A204.1 (cell line): ENCODE measurements around the gene SH3RF3.

Experiments
- FAIRE-seq: peaks from 2 replicates; lab custom pipeline; 2012; peaks lifted over from hg19 to GRCh38; lab: Jason Lieb, UNC

Gene SH3RF3

DNA sequence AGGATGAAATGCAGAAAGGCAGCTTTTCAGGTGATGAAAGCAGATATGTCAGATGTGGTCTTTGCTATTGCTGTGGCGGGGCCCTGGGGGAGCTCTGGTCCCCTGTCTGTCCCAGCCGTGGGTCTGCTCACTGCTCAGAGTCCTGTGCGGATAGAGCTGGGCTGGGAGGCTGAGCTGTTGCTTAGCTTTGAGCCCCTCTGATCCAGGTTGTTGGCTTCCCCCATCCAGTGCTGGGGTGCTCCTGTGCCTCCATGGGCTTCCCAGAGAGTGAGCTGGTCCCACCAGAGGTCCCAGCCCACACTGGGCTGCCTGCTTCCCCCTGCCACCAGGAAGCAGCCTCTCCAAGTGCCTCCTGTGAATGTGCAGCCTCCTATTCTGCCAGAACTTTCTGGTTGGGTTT is 55.4 kb downstream of the SH3RF3 start:
- no peak for FAIRE-seq

DNA sequence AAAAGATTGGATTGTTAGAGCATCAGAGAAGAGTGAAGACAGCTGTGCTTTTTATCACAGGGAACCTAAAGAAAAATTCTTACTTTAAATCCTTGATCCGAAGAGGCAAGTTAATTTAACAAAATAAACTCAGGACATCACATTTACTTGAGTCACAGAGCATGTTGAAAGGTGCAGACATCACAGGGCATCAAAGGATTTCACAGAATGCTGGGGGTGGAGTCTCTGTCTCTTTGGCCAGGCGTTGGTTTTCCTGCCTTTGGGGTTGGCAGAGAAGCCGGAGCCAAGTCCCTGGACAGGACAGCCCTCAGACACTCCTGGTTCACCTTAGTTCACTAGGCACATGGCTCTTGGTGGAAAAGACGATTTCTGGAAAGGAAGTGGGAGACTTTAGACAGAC is 56.3 kb downstream of the SH3RF3 start:
- FAIRE-seq: no peak

DNA sequence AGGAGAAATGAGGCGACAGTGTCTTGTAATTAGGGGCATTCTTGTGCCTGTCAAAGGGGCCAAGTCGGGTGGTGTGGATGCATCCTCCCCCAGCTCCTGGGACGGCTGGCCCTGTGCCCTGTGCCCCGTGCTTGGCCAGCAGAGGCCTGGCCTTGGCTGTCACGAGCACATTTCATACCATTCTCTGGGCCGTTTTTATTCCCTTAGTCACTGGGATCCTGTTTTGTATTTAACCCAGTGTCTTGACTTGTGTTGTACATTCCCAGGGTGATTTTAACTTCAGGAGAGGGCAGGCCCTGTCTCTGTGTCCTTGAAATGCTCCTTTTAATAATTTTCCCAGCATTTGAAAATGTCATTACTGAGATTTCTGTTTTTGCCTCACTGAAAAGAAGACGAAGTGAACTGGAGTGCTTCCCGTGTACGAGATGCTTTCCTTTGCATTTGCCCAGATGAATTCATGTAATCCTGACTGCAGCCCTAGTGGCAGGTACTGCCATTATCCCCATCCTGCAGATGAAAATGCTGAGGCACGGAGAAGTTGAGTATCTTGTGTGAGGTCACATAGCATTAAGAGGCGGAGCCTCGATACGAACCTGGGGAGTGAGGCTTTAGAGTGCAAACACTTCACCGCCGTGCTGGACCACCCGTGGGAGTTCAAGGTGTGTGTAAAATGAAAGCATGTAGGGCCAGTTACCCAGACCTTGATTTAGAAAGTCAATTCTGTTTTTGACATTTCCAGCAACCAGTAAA is 57.0 kb downstream of the SH3RF3 start:
- FAIRE-seq: no peak

DNA sequence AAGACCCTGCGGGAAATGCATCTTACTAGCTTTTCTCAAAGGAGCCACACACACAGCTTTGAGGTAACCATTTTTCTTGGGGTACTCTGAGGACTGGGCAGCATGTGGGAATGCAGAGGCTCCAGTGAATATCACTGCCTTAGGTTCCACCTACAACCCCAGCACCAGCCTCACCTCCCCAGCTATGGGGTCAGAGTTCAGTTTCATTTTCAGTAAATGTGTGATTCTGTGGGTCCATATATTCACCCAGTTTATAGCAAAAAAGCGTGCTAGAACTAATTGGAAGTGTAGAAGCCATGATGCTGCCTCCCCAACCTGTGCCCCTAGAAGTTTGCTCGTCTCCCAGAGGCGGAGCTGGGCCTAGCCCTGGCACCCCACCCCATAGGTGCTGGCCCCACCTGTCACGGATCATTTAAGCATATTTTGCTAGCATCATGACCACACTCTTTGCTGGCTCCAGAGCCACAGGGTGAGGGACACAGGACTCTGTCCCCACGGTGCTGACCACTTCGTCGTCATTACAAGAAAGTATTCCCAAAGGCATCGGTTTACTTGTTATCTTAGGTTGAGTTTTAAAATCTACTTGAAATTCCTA is 57.7 kb downstream of the SH3RF3 start:
- no peak for FAIRE-seq

DNA sequence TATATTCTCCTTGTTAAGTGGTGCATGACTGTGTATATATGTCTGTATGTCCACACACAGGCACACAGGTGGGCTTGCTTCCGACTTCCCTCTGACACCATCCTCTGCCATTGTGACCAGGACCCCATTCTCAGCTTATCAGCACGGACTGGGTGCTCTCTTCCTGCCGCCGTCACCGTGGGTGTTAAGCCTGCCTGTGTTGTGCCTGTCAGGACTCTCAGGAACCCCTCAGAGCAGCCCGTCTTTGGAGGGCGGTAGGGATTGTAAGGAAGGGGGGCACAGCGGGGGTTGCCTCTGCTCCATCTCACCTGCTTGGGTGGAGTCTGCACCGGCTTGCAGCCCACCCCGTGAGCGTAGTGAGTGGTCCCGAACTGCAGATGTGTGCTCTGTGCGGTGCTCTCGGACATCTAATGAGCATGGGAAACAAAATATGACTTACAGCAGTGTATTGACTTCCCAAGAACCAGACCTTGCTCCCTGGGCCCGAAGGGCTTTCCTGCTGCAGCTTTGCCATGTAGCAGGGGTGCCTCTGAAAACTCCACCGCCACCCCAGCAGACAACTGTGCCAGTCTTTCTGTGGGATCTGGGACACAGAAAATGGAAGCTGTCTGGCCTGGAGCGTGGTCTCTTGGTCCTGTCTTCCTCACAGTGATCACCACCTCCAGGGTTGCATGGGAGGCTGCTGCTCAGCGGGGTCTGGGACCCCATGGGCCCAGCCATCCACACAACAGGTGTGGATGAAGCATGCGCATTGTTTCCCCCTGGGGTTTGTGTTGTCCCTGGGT is 58.9 kb downstream of the SH3RF3 start:
- no peak for FAIRE-seq

DNA sequence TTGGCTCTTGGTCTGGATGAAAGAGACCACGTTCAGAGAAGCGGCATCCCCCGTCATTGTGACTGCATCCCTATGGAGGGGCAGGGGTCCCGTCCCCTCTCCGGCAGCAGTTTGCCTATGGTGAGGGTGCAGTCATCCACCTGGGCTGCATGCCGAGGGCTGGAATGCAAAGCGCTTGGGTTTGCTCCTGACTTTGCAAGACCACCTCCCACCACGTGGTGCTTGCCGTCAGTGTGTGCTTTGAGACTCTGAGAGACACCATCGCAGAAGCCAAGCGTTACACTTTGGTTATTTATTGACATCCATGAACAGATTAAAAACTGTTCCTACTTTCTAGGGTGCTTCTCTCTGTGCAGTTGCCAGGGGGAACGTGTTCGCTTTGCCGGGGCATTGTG is 59.5 kb downstream of the SH3RF3 start:
- no peak for FAIRE-seq

DNA sequence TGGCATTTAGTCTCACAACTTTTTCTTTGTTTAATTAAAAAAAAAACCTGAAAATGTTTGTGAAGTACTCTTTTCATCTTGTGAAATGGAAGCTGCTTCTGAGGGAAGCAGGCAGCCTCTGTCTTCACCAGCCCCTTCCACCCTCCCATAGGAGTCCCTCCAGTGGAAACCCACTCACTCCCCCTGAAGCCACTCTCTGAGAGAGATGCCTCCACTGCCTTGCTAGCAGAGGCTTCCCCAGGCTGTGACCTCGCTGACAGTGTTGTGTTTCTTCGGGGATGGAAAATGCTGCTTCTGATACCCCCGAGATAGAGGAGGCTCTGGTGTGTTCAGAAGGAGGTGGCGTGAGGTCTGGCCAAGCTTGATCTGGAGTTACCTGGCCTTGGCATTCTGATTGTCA is 59.9 kb downstream of the SH3RF3 start:
- FAIRE-seq: no peak

DNA sequence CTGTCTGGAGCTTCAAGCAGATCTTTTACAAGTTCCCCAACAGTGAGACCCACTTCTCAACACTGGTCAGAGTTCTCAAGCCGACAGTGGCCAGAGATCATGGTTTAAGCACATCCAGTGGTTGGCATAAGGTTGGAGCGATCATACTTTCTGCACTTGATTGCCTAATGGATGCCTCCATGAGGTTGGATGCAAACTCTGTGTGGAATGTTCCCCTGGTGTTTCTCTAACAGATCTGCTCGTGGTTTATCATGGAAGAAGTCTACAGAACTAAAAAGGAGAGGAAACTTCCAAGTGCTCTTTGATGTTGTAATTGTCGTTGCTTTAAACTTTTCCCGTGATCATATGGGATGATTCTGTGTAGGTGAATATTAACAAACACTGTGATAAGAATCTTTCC is 60.7 kb downstream of the SH3RF3 start:
- FAIRE-seq: no peak

DNA sequence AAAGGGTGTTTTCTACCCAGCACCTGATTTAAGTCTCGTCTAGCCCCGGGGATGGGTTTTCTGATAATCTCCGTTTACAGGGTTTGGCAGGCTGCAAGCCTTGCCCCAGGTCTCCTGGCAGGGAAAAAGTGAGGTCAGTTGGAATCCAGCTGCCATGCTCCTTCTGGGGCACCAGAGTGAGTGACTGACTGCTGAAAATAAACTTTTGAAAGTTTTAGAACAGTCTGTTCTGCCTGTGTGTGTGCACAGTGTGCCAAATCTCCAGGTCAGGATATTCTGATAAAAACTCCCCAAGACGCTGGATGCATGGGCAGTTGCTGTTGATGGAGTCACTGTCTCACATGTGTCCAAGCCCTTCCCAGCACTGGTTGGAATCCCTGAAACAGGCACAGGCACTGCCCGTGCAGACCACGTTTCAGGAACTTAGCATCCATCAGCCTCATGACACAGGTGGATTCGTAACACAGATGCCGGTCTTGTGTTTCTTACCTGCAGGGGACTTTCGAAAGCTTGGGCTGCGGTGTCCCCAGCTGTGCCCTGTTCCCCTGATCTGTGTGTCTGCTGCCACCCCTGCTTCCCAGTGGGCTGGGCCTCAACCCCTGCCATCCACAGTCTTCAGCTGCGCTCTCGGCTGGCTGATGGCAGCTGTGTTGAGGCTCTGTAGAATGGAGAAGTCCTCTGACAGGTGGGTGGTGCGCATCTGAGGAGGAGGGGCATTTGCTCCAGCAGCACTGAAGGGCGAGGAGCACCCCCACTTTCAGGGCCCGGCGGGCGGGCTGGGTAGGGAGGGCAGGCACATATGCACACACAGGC is 65.0 kb downstream of the SH3RF3 start:
- no peak for FAIRE-seq

DNA sequence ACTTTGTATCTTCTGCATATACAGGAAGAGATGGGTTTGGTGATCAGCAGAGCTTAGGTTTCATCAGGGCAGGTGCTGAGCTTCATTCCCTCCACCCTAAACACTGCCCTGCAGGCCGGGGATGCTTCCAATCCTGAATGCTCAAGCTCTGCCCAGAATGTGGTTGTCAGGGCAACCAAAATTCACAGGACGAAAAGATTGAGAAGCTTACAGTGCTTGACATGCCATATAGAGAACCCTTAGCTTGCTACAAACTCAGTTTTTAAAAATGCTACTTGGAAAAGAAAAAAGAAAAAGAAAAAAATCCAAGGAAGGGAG is 65.6 kb downstream of the SH3RF3 start:
- FAIRE-seq: no peak

DNA sequence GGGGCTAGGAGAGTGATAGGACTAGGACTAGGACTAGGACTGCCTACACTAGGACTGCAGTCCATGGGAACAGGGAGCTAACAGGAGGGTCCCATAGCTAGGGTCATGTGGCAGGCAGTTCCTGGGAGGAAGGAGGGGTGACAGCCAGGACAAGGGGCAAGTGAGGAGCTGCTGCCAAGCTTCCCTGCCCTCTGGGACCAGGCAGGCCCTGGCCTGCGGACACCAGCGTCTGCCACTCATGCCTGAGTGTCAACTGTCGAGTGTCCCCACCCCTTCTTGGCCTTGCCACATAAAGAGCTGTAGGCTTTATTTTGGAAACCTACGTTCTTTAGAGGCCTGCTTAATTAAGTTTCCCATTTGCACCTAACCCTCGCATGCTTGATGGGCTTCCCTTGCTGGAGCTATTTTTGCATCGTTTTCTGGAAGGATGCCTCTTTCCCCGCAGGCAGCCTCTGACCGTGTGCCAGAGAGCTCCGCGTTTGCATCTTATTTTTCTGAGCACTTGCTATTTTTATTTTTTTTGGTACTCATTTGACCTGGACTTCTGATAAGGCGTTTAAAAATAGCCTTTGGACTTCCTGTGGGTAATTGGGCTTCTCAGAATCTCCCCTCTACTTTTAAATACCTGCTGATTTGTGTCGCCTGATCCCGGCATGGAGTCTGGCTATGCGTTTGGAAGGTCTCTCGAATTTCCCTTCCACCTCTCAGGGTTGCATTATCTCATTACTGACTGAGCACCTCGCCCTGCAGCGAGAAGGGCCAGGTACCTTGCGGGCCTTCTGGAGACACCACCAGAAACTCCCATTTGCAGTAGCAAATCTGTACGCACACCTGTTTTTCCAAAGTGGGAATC is 66.4 kb downstream of the SH3RF3 start:
- no peak for FAIRE-seq

DNA sequence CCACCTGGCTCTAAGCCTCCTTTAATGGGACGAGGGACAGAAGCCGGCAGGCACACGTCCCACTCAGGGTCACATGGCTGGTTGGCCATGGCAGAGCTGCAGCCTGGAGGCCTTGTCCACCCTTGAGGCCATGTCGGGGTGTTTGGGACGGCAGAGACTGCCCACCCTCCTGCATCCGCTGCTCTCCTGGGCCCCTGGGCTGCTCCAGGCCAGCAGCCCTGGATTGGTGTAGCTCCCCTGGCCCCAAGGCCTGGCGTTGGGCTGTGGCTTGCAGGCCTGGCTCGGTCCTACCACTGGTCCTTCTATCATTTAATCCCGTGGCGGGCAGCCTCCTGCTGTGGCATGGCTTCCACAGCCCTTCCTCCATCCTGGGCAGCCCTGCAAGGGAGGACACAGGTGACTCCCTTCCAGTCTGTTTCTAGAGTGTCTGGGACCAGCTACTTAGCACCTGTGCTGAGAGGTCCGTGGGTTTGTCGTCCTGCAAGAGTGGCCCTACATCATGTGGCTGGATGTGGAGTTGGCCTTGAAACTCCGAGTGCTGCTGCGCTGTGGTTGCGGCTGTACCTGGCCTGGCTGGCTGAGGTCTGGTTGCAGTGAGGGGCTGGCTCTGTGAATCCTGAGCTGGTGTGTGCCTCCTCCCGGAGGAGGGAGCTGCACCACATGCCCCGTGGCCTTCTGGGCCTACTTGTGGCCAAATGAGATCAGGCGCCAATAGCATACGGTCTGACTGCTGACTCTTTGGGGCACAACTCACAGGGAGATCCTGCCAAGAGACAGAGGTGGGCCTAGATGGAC is 67.3 kb downstream of the SH3RF3 start:
- FAIRE-seq: no peak

DNA sequence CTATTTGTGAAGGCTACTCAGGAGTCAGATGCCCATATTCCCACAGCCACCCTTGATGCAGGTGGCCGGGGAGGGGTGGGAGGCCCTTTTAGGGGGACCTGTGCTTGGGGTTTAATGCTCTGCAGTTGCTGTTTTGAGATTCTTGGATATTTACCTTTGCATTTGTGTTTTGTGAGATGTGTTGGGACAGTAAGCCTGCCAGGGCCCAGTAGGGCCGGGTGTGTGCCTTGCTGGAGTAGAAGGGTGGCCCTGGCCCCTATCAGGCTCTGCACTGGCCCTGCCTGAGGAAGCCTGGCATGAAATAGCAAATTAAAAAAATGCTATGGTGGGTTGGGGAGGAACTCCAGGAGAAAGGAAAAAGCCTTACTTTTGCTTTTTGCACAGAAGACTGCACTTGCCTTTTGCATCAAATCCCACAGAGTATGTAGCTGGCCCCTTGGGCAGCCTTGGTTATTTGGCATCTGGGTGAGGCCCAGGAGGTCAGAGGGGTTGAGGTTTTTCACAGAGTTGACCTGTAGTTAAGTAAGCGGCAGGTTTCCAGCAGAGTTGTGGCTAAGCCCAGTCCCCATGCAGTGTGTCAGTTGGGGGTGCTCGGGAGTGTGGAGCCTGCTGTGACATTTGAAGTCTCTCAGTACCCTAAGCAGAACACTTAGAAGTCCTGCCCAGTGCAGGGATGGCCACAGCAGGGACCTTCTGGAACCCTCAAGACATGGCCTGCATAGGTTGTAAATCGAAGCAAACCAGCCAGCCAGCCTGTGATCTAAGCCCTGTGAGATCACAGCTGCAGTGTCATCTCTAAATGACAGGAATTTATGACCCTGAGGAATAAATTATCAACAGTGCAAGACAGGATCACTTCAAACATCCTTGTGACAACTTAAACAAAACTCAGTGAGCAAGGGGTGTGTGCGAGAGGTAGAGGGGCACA is 68.8 kb downstream of the SH3RF3 start:
- FAIRE-seq: no peak

DNA sequence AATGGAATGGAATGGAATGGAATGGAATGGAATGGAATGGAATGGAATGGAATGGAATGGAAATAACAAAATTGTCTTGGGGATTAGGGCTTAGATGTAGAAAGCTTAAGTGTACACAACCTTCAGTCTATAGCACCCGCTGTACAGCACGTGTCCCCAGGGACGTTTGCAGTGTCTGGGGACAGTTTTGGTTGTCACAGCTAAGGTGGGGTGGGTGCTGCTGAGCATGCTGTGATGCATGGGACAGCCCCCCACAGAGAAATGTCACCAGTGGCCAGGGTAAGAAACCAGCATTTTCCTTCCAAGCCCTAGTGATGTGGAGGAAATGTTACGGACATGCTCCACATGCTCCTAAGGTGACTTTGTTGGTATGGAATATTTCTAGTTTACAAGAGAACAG is 70.8 kb downstream of the SH3RF3 start:
- no peak for FAIRE-seq

DNA sequence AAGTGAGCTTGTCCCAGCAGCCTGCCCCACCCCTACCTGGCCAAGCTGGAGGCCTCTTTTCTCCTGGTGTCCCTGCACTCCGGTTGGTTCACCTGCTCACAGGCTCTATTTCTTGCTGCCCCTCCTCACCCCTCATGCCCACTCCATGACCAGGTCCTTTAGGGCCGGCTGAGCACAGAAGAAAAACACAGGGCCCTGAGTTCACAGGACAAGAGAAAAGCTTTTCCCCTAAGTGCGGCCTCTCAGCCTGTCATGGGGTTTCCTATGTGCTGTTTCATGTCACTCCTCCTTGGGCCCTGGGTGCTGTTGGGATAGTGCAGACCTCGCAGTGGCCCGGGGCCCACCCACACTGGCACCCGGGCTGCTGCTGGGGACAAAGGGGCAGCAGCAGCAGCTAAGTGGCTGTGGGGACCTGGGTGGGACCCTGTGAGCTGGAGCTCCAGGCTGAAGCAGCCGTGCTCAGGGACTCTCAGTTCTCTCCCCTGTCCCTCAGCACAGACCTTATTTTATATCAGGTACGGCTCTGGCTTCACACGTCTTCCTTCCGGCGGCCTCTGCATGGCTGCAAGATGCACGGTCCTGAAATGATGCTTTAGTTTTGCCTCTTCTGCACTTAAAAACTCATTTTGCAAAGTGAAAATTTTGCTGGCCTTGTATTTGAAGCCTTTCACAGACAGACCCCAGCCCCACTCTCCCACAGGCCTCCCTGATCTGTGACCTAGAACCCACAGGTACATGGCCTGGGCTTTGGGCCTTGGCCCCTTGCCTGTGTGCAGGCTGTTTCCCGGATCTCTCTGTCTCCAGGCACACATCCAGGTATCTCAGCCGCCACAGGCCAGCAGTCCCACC is 71.8 kb downstream of the SH3RF3 start:
- FAIRE-seq: no peak

DNA sequence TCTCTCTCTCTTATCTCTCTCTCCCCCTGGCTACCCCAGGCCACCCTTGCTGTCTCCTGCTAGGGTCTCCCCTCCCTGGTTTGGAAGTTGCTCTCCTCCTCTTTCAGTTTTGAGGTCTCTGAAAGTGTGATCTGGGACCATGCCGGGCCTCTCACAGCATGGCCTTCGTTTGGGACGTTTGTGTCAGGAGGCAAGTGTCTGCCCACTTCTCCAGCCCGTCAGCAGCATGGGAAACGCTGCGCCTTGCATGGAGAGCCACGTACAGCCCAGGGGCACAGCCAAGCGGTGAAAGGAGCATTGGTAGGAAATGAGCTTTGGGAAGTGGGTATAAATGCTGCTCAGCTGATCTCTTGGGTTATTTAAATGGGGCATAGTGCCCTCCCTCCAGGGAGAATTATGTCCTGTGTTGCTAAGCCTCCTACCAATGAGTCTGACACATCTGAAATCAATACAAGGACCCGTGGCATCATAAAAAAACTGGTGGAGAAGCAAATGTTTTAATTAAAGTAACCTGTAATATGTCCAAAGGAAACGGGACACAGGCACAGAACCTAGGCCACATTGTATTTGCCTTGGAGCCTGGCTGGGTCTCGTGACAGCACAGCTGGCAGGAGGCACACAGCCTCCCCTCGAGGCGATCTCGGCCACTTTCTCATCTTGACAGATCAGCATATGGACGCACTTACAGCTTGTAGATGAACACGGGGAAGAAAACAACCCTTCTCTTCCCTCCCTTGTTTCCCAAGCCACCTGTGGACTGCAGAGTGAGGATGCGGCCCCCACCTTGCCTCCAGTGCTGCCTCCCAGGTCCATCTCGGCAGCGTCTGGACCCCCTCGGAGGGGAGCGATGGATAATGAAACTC is 72.7 kb downstream of the SH3RF3 start:
- FAIRE-seq: no peak

DNA sequence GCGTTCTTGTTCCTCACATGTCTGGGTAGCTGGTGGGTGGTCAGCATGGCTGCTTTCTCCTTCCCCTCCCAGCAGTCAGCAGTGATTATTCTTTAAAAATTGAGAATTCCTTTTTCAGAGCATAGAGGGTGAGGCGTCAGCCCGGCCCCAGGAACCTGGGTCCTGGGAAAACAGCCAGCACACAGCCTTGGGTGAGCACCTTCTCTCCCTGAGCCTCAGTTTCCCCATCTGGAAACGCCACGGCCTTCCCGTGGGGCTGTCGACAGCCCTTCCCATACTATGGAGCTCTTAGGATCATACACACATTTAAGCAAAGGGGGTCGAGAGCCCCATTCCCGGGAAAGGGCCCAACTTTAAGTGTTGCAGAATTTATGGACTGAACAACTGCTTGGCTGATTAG is 73.5 kb downstream of the SH3RF3 start:
- FAIRE-seq: no peak
